Vagina (tissue), 2 donors: ENCODE data around the gene NOTCH4.

Experiments
- CTCF ChIP-seq, 3 experiments: fragments of 450-650 bp in 2 of 3; fragments of 200-600 bp in 1 of 3; sonication (generic) in 1 of 3; IDR thresholded peaks; one replicate each; pipeline ENCODE4 v1.5.1; 2017 to 2019; ENCODE audit warnings: antibody characterized with exemption in 3 of 3, mild to moderate bottlenecking in 2 of 3, moderate library complexity in 2 of 3
- POLR2A ChIP-seq, 2 donors: fragments of 450-650 bp; IDR thresholded peaks; one replicate each; pipeline ENCODE4 v1.6.1; 2017; ENCODE audit warnings: antibody characterized with exemption in 2 of 2, mild to moderate bottlenecking in 2 of 2, moderate library complexity in 2 of 2
- POLR2AphosphoS5 ChIP-seq, 2 donors: sonication (generic); formaldehyde crosslinking; IDR thresholded peaks; one replicate each; pipeline ENCODE4 v1.9.0; 2017; ENCODE audit warnings: antibody characterized with exemption in 2 of 2, mild to moderate bottlenecking in 2 of 2, low read depth in 1 of 2; ENCODE audit not compliant: insufficient read depth in 1 of 2

- no peak for TF ChIP-seq CTCF (IDR thresholded peaks at IDR 0.05)
- TF ChIP-seq POLR2AphosphoS5 (IDR thresholded peaks at IDR 0.05; ENCODE audit: insufficient read depth in 1 of 2, low read depth in 1 of 2): no peak
- no peak for TF ChIP-seq POLR2A (IDR thresholded peaks at IDR 0.05)
These were observed 67.0 kb downstream of the NOTCH4 start for GRCh38 chr6:32156891-32157290.
